ENCODE measurements around the gene SPRYD3.
"Not testable (repeated sequence)": the region's sequence is repeated elsewhere in the genome, so short reads cannot be mapped to it uniquely, and the experiment has no call there.

SPRYD3 gene, protein sequence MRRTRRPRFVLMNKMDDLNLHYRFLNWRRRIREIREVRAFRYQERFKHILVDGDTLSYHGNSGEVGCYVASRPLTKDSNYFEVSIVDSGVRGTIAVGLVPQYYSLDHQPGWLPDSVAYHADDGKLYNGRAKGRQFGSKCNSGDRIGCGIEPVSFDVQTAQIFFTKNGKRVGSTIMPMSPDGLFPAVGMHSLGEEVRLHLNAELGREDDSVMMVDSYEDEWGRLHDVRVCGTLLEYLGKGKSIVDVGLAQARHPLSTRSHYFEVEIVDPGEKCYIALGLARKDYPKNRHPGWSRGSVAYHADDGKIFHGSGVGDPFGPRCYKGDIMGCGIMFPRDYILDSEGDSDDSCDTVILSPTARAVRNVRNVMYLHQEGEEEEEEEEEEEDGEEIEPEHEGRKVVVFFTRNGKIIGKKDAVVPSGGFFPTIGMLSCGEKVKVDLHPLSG

GRCh38 chr12:53079226-53080117 is at the start of gene SPRYD3:
TSS of gene SPRYD3 (minus strand) at chr12:53079390. CDS start at chr12:53079333, 57 bp downstream.
- DNase-seq (ENCODE audit: low spot score), result peak; percentile 98

- DNase-seq (ENCODE audit: low spot score), result no peak
Observed at GRCh38 chr12:53127169-53127568, 48.0 kb upstream of the SPRYD3 start.

- DNase-seq (ENCODE audit: low spot score), result no peak
Observed at GRCh38 chr12:53124352-53124723, 45.1 kb upstream of the SPRYD3 start.

DNA sequence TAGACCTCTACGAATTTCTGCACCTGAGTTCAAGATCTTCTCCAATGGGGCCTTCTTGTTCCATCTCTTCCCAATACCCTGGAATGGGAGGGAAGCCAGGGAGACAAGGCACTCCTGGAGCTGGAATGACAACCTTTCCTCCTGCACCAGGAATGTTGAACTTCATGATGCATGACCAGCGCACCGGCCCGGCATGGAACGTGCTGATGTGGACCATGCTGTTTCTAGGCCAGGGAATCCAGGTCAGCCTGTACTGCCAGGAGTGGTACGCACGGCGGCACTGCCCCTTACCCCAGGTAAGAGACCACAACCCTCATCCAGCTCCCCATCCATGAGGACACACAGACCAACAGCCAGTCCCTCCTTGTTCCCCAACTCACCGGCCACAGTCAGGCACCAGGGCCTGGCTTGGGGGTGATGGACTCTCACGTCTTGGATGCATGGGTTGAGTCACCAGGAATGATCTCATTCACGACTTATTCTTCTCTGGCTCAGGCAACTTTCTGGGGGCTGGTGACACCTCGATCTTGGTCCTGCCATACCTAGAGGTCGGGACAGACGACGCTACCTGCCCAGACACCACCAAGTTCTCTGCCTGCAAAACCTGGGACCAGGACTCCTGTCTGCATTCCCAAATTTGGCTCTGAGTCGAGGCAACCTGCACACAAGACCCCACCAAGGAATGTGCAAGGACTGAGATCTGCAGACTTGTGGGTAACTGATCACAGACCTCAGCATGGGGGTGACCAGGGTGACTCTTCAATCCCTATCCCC is 44.6 kb upstream of the SPRYD3 start:
- peak; percentile 76 for DNase-seq (ENCODE audit: low spot score)

DNA sequence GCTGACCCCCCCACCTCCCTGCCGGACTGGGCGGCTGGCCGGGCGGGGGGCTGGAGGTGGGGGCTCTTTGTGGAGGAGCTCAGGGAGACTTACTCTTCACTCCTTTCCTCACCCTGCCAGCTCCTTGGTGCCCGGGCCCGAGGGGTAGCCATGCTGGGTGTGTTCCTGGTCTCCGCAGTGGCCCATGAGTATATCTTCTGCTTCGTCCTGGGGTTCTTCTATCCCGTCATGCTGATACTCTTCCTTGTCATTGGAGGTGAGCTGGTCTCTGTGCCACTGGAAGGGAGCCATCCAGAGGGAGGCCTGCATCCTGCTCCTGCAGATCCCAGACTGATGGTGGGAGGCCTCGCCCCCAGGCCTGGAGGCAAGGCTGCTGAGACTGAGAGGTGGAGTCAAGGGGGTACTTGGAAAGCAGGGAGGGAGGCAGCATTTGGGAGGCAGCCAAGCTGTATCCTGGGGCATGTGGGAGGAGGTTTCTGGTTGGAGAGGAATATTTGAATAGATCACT is 43.8 kb upstream of the SPRYD3 start:
- DNase-seq (ENCODE audit: low spot score), result peak; percentile 75

DNA sequence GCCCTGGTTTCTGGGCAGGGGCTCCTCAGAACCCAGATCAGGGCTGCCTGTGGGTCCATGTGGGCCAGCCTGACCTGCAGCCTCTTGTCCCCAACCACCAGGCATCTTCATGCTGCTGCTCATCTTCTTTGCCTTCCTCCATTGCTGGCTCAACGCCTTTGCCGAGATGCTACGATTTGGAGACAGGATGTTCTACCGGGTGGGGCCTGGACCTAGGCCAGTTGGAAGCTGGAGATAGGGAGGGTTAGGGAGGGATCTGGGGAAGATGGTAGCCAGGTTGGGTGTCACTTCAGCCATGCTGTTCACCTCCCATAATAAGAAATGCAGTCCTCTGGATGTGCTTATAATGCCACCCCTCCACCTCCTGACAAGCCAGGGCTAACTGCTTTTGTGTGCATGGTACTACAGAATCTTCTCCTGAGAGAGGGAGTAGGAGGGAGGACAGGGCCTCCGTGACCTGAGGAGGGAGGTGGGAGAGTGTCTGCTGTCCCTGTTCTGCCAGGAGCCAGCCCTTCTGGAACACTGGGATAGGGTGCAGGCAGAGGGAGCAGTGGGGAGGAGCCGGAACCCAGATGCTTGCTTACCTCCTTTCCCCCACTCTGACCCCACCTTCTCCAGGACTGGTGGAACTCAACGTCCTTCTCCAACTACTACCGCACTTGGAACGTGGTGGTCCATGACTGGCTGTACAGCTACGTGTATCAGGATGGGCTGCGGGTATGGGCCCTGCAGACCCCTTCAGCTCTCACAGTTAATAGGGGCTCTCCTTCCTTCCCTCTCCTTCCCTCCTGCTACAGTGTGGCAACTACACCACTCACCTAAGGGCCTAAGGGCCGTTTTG is 41.7 kb upstream of the SPRYD3 start:
- no peak for DNase-seq (ENCODE audit: low spot score)

DNA sequence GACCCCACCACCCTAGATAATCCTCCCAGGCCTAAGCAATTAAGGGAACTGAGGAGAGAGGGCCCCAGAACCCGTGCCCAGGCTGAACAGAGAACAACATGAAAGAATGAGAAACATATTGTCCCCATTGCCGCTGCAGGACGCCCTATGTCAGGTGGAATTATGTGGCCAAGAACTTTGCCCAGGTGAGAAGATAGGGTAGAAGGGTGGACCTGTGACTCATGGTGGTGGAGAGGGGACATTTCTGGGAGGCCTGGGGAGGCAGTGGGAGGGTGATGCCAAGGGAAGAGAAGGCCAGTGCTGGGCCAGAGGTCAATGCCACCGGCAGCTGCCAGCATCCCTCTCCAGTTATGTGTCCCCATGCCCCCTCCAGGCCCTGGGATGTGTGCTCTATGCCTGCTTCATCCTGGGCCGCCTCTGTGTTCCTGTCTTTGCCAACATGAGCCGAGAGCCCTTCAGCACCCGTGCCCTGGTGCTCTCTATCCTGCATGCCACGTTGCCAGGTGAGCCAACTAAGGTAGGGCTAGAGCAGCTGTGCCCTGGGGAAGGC is 39.6 kb upstream of the SPRYD3 start:
- DNase-seq (ENCODE audit: low spot score), result no peak

- DNase-seq (ENCODE audit: low spot score), result no peak
Observed at GRCh38 chr12:53115891-53116648, 36.9 kb upstream of the SPRYD3 start.

GRCh38 chr12:53115112-53115890 is 36.1 kb upstream of the SPRYD3 start:
- DNase-seq (ENCODE audit: low spot score), result no peak

DNA sequence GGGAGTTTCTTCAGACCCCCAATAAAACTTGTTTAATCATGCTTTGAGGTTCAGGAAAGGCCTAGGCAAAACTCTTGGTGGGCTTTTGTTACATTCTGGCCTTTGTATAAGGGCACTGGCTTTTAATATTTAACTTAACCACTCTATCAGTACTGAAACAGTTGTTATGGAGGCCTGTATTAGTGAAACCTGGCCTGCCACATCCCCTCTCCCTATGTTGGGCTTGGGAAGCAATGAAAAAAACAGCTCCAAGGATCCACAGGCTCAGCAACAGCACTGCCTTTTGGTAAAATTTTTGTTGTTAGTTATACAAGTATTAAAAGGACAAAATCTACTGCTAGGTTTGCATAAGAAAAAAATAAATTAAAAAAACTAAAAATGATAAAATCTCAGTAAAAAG is 34.8 kb upstream of the SPRYD3 start:
- no peak for DNase-seq (ENCODE audit: low spot score)

- DNase-seq (ENCODE audit: low spot score), result no peak
Observed at GRCh38 chr12:53113136-53113705, 34.0 kb upstream of the SPRYD3 start.

DNA sequence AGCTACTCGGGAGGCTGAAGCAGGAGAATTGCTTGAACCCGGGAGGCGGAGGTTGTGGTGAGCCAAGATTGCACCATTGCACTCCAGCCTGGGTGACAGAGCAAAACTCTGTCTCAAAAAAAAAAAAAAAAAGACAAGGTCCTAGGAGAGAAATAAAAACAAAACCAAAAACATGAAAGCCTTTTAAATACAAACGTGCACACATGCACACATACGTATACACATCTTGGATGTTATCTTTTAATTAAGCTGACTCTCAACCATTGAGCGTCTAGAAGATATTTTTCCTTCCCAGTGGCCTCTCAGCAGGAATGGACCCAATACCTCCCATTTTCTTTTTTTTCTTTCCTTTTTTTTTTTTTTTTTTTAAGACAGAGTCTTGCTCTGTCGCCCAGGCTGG is 33.2 kb upstream of the SPRYD3 start:
- DNase-seq (ENCODE audit: low spot score), result not testable (repeated sequence)

DNA sequence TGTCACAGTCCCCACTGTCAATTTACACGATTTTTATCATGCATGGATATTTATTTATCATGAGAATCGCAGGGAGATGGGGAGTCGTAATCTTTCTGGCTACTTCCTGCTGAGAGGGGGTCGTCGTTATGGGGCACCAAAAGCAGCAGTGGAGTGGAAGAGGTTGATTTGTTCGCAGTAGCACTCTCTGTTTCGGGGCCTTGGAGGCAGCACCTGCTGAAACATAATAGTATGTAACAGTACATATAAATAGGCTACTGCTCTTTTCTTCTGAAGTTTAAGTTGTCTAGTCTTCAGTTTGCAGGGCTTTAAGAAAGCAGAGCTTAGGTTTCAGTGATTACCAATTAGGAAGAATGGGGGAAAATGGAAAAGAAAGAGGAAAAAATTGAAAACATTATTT is 27.9 kb upstream of the SPRYD3 start:
- DNase-seq (ENCODE audit: low spot score), result no peak

DNA sequence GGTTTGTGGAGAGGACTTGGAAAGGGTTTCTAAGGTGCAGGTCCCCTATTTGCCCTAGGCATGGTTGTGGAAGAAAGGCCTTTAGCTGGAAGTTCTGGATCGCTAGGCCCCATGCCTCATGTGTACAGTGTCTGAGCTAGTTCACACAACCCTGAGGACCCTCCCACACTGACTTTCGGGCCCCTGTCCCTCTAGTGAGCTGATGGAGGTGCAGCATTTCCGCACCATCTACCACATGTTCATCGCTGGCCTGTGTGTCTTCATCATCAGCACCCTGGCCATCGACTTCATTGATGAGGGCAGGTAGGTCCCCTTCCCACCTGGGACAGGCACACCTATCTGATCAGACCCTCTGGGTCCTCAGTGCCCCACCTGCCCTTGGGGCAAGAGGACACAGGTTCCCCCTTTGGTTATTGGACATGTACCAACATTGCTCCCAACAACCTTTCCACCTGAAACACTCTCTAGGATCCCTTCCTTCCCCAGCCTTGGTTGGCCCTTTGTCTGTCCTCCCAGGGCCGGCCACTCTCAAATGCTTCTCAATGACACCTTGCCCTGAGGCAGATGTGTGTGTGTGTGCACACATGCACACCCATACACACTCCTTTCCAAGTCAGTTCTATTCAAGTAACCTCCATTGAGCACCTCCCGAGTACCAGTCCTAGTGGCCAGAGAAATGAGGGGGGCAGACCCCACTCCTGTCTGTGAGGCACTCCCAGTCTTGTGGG is 26.7 kb upstream of the SPRYD3 start:
- DNase-seq (ENCODE audit: low spot score), result no peak

- DNase-seq (ENCODE audit: low spot score), result no peak
Observed at GRCh38 chr12:53105256-53105655, 26.1 kb upstream of the SPRYD3 start.

DNA sequence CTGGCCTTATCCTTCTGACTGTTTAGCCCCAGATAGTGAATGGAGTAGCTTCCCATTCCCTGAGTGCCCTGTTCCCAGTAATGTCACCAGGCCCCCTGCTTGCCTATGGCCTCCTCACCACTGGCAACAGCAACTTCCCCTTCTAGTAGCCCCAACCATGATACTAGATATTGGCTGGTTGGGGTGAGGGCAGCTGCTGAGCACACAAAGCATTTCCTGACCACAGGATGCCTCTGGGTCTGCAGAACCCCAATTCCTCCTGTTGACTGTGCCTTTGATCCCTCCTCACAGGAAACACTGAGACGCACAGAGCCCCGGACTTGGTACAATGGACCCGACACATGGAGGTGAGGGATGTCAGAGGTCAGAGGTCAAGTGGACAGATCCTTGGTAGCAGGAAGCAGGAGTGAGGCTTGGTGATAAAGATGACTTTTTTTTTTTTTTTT is 24.7 kb upstream of the SPRYD3 start:
- DNase-seq (ENCODE audit: low spot score), result no peak

- peak; percentile 51 for DNase-seq (ENCODE audit: low spot score)
Observed at GRCh38 chr12:53102883-53103807, 24.0 kb upstream of the SPRYD3 start, which contains the start of gene SOAT2. TSS of gene SOAT2 (plus strand) at chr12:53103486. CDS start at chr12:53103578, 92 bp downstream.

Data from kidney tubule cell (primary cell).